HCT116 (cell line): ENCODE results near the gene DRGX. TPM values are rescaled to one million over a fixed set of nuclear protein-coding genes. Genes with fewer than 3 reads are reported as not detected.

Experiments
- ATAC-seq: fragments of 200-7000 bp; cut with Tn5 transposase; 2 replicates; pipeline ENCODE4 v1.9.1; 2020; ENCODE audit warnings: mild to moderate bottlenecking, moderate library complexity
- BruUV-seq: library from RNA; stranded (reverse); fragments of 400-500 nt; replicated peaks from 2 replicates; lab custom pipeline; 2021; lab: Mats Ljungman, UMichigan
- CTCF ChIA-PET: fragments of 300-600 bp; sonication (Branson Sonifier 250); formaldehyde crosslinking; loops from one replicate; lab custom pipeline; 2021; ENCODE audit warnings: antibody characterized with exemption; lab: Charles Lee
- POLR2A ChIA-PET: fragments of 300-600, 350-600 bp; sonication (Branson Sonifier 250); formaldehyde crosslinking; loops from one replicate; lab custom pipeline; 2021; ENCODE audit warnings: antibody characterized with exemption; lab: Charles Lee
- RAD21 ChIA-PET, 2 experiments: fragments of 300-600 bp; sonication (Branson Sonifier 250); formaldehyde crosslinking; loops; one replicate each; lab custom pipeline; 2023; ENCODE audit warnings: low total read pairs in 2 of 2; ENCODE audit not compliant: uncharacterized antibody in 2 of 2, unreplicated experiment in 2 of 2, low non-redundant PET in 1 of 2; lab: Charles Lee
- DNase-seq: peaks from one replicate; pipeline ENCODE4 v3.0.0-alpha.2; 2010; ENCODE audit warnings: low read depth, low spot score
- H2AFZ ChIP-seq: fragments of 200-600 bp; shearing (Covaris generic), sonication (generic); 2 replicates; pipeline ENCODE4 v1.6.1; 2017; ENCODE audit warnings: low read depth, mixed run types, mixed read lengths, antibody characterized with exemption, low read length; ENCODE audit not compliant: poor library complexity, severe bottlenecking
- H3K27ac ChIP-seq: 2 replicates; pipeline ENCODE4 v1.5.1; 2012; ENCODE audit warnings: low read depth, low read length
- H3K27me3 ChIP-seq: fragments of 200-600 bp; sonication (generic); 2 replicates; pipeline ENCODE4 v1.6.1; 2016; ENCODE audit warnings: mixed run types, low read length, mixed read lengths; ENCODE audit not compliant: insufficient read depth
- H3K36me3 ChIP-seq, 2 experiments: fragments of 200-500 bp in 1 of 2; fragments of 200-600 bp in 1 of 2; sonication (Bioruptor generic) in 1 of 2; sonication (generic) in 1 of 2; 2 replicates each; pipeline versions ENCODE4 v1.5.1 to v1.6.1; 2014 to 2016; ENCODE audit warnings: low read length in 2 of 2, inconsistent platforms in 1 of 2, mixed read lengths in 1 of 2, mixed run types in 1 of 2; ENCODE audit not compliant: insufficient read depth in 2 of 2, control insufficient read depth in 1 of 2
- H3K4me1 ChIP-seq, 2 experiments: fragments of 200-600 bp in 1 of 2; sonication (generic) in 1 of 2; 2 replicates each; pipeline versions ENCODE4 v1.5.1 to v1.6.1; 2012 to 2017; ENCODE audit warnings: low read length in 2 of 2, inconsistent platforms in 1 of 2, mild to moderate bottlenecking in 1 of 2, mixed read lengths in 1 of 2, mixed run types in 1 of 2, moderate library complexity in 1 of 2; ENCODE audit not compliant: insufficient read depth in 2 of 2, control insufficient read depth in 1 of 2
- H3K4me2 ChIP-seq: fragments of 200-600 bp; sonication (generic); 2 replicates; pipeline ENCODE4 v1.6.1; 2017; ENCODE audit warnings: mixed run types, low read length, mixed read lengths
- H3K4me3 ChIP-seq, 2 experiments: fragments of 200-600 bp in 1 of 2; sonication (generic) in 1 of 2; replicated peaks in 1 of 2; 2 replicates each; pipeline ENCODE4 v1.5.1; 2011 to 2016; ENCODE audit warnings: low read length in 2 of 2, control low read depth in 1 of 2, low read depth in 1 of 2, mild to moderate bottlenecking in 1 of 2, mixed read lengths in 1 of 2, mixed run types in 1 of 2
- H3K79me2 ChIP-seq: fragments of 200-600 bp; sonication (generic); 2 replicates; pipeline ENCODE4 v1.6.1; 2017; ENCODE audit warnings: mild to moderate bottlenecking, mixed run types, low read length, moderate library complexity, mixed read lengths; ENCODE audit not compliant: insufficient read depth
- H3K9ac ChIP-seq: fragments of 200-600 bp; sonication (generic); 2 replicates; pipeline ENCODE4 v1.6.1; 2016; ENCODE audit warnings: low read length, mixed read lengths
- H3K9me2 ChIP-seq: fragments of 200-600 bp; sonication (generic), shearing (Covaris generic); 2 replicates; pipeline ENCODE4 v1.6.1; 2017; ENCODE audit warnings: mixed run types, mild to moderate bottlenecking, moderate library complexity; ENCODE audit not compliant: insufficient read depth
- H3K9me3 ChIP-seq, 2 experiments: fragments of 200-500 bp in 1 of 2; fragments of 200-600 bp in 1 of 2; sonication (Bioruptor generic) in 1 of 2; sonication (generic) in 1 of 2; 2 replicates each; pipeline ENCODE4 v1.6.1; 2014 to 2017; ENCODE audit warnings: low read length in 2 of 2, mixed read lengths in 2 of 2, inconsistent platforms in 1 of 2, low read depth in 1 of 2, mild to moderate bottlenecking in 1 of 2, mixed run types in 1 of 2, moderate library complexity in 1 of 2; ENCODE audit not compliant: control insufficient read depth in 1 of 2, insufficient read depth in 1 of 2
- H4K20me1 ChIP-seq: fragments of 200-600 bp; sonication (generic), shearing (Covaris generic); 2 replicates; pipeline ENCODE4 v1.6.1; 2017; ENCODE audit warnings: mixed run types, mild to moderate bottlenecking, moderate library complexity; ENCODE audit not compliant: insufficient read depth
- CEBPB ChIP-seq: IDR thresholded peaks from 2 replicates; pipeline ENCODE4 v1.6.1; 2012; ENCODE audit warnings: low read depth
- CTCF ChIP-seq, 3 experiments: fragments of 200-600 bp in 1 of 3; sonication (generic) in 1 of 3; IDR thresholded peaks in 2 of 3; conservative IDR thresholded peaks in 1 of 3; 2 replicates each; pipeline ENCODE4 v1.5.1; 2012 to 2017; ENCODE audit warnings: low read depth in 2 of 3, low read length in 2 of 3, antibody characterized with exemption in 1 of 3, borderline replicate concordance in 1 of 3, control low read depth in 1 of 3, mild to moderate bottlenecking in 1 of 3, mixed read lengths in 1 of 3, mixed run types in 1 of 3, moderate library complexity in 1 of 3; ENCODE audit not compliant: insufficient read depth in 1 of 3
- EGR1 ChIP-seq: IDR thresholded peaks from 2 replicates; pipeline ENCODE4 v1.6.1; 2012; ENCODE audit warnings: low read depth
- EZH2 ChIP-seq: fragments of 200-600 bp; sonication (generic); IDR thresholded peaks from 2 replicates; pipeline ENCODE4 v1.6.1; 2017; ENCODE audit warnings: antibody characterized with exemption, mixed run types
- EZH2phosphoT487 ChIP-seq: fragments of 200-600 bp; IDR thresholded peaks from 2 replicates; pipeline ENCODE4 v1.6.1; 2018; ENCODE audit warnings: antibody characterized with exemption, borderline replicate concordance
- MAX ChIP-seq: IDR thresholded peaks from 2 replicates; pipeline ENCODE4 v1.6.1; 2012
- POLR2A ChIP-seq: IDR thresholded peaks from 2 replicates; pipeline ENCODE4 v1.7.0; 2011; ENCODE audit warnings: borderline replicate concordance; ENCODE audit not compliant: insufficient read depth, insufficient read length; ENCODE audit errors: extremely low read depth
- RAD21 ChIP-seq: IDR thresholded peaks from 2 replicates; pipeline ENCODE4 v1.6.1; 2012; ENCODE audit warnings: low read depth, mild to moderate bottlenecking
- REST ChIP-seq: IDR thresholded peaks from 2 replicates; pipeline ENCODE4 v1.6.1; 2012; ENCODE audit warnings: low read depth
- SIN3A ChIP-seq: IDR thresholded peaks from 2 replicates; pipeline ENCODE4 v1.6.1; 2012; ENCODE audit warnings: low read depth
- SP1 ChIP-seq: IDR thresholded peaks from 2 replicates; pipeline ENCODE4 v1.6.1; 2012; ENCODE audit warnings: low read depth
- SRF ChIP-seq: IDR thresholded peaks from 2 replicates; pipeline ENCODE4 v1.6.1; 2012; ENCODE audit warnings: low read depth
- ZBTB33 ChIP-seq: IDR thresholded peaks from 2 replicates; pipeline ENCODE4 v1.6.1; 2011; ENCODE audit warnings: mild to moderate bottlenecking, low read length, moderate library complexity; ENCODE audit not compliant: insufficient replicate concordance; ENCODE audit errors: extremely low read depth
- ZFX ChIP-seq: fragments of 450-650 bp; IDR thresholded peaks from 2 replicates; pipeline ENCODE4 v1.6.1; 2017
- intact Hi-C: fragments of 100-400 bp; cut with micrococcal nuclease; formaldehyde crosslinking; loops from 2 replicates; pipeline ENCODE4 v1.10.0; 2022
- total RNA-seq: library from RNA; stranded (reverse); gene quantifications from one replicate; pipeline ENCODE4 v1.2.1, GENCODE V29; 2021; ENCODE audit not compliant: unreplicated experiment

DRGX gene
- total RNA-seq, 1 experiment from 2014 or later = not detected

- POLR2A ChIA-PET = no interaction called here
- no peak overlapping the region for H3K4me2 ChIP-seq
- H3K79me2 ChIP-seq = no peaks in the 10 kb centered on the region
- BruUV-seq = no TSS peak
- no peak overlapping the region for H3K27ac ChIP-seq
- ATAC-seq (no peak), DNase-seq (no peak)
- no peaks in the 10 kb centered on the region for H3K36me3 ChIP-seq
- no peak overlapping the region for H2AFZ ChIP-seq
- H3K9me3 ChIP-seq = no peaks in the 10 kb centered on the region
- no peak overlapping the region for H3K9ac ChIP-seq
- H3K4me3 ChIP-seq = no peak overlapping the region
- intact Hi-C loops = no loop called here
- no peaks in the 10 kb centered on the region for H4K20me1 ChIP-seq
- CTCF ChIA-PET = no interaction called here
- no peaks in the 10 kb centered on the region; the same call in 1 of the 2 replicates for H3K27me3 ChIP-seq
- RAD21 ChIA-PET = no interaction called here
- no peaks in the 10 kb centered on the region; a peak in 1 of 4 replicates for H3K4me1 ChIP-seq
- no peaks in the 10 kb centered on the region for H3K9me2 ChIP-seq
- TF ChIP-seq SIN3A (no peak), EGR1 (no peak), POLR2A (no peak), MAX (no peak)
Measured at GRCh38 chr10:49356181-49356580, 39.7 kb downstream of the DRGX start.

GRCh38 chr10:49355221-49355620, 40.7 kb downstream of the DRGX start:
- ATAC-seq = no peak
- ChIA-PET RAD21 (no interaction called here), CTCF (interaction anchor here (1.2 kb wide), 1 partner anchor 52 kb away, joined by 3 read pairs; no protein-coding TSS in a partner anchor), POLR2A (no interaction called here)
- no peak overlapping the region for H3K9ac ChIP-seq
- H3K27me3 ChIP-seq = no peaks in the 10 kb centered on the region; the same call in 1 of the 2 replicates
- DNase-seq = no peak
- H3K4me2 ChIP-seq = no peak overlapping the region
- no peaks in the 10 kb centered on the region; a peak in 1 of 4 replicates for H3K4me1 ChIP-seq
- H3K27ac ChIP-seq = no peak overlapping the region
- H3K4me3 ChIP-seq = no peak overlapping the region
- H3K36me3 ChIP-seq = no peaks in the 10 kb centered on the region
- H4K20me1 ChIP-seq = no peaks in the 10 kb centered on the region
- no peak overlapping the region for H2AFZ ChIP-seq
- no peaks in the 10 kb centered on the region for H3K9me2 ChIP-seq
- intact Hi-C loops = no loop called here
- BruUV-seq = no TSS peak
- no peaks in the 10 kb centered on the region; a peak in 1 of 4 replicates for H3K9me3 ChIP-seq
- no peaks in the 10 kb centered on the region for H3K79me2 ChIP-seq
- TF ChIP-seq CEBPB = no peak
- no peak for TF ChIP-seq ZFX
- no peak for TF ChIP-seq SIN3A
- TF ChIP-seq RAD21 = no peak
- no peak for TF ChIP-seq REST
- TF ChIP-seq ZBTB33 = no peak
- no peak for TF ChIP-seq EGR1
- no peak for TF ChIP-seq SRF
- no peak for TF ChIP-seq SP1
- TF ChIP-seq CTCF (IDR thresholded peaks at IDR 0.05 in 2 of 3, conservative IDR thresholded peaks at IDR 0.05 in 1 of 3; ENCODE audit: borderline replicate concordance in 1 of 3, insufficient read depth in 1 of 3, low read depth in 2 of 3, low read length in 2 of 3) = no peak
- no peak for TF ChIP-seq EZH2
- TF ChIP-seq EZH2phosphoT487 = no peak
